Fibroblast of the aortic adventitia (primary cell): Measurements from ENCODE around the gene RTRAF. TPM values are rescaled to one million over a fixed set of nuclear protein-coding genes. Genes with fewer than 3 reads are reported as not detected.

Experiments
- DNase-seq: peaks from one replicate; pipeline ENCODE4 v3.0.0-alpha.2; 2010; ENCODE audit warnings: low read depth
- H3K4me3 ChIP-seq: 2 replicates; pipeline ENCODE4 v1.5.1; 2011; ENCODE audit warnings: low read depth, mild to moderate bottlenecking, control low read depth, low read length, moderate library complexity
- total RNA-seq: library from RNA; depleted of rRNA; stranded (reverse); fragments of >200 nt; gene quantifications from 2 replicates; pipeline ENCODE4 v1.2.3, GENCODE V29; 2012; ENCODE audit warnings: low replicate concordance
- TF ChIP-seq, protein P1 (sequence below): IDR thresholded peaks from 2 replicates; pipeline ENCODE4 v1.5.1; 2011; ENCODE audit warnings: mild to moderate bottlenecking, low read length, control low read depth, inconsistent platforms; ENCODE audit not compliant: insufficient read depth

RTRAF gene
- total RNA-seq, 1 donor, result 98.2 TPM

DNA sequence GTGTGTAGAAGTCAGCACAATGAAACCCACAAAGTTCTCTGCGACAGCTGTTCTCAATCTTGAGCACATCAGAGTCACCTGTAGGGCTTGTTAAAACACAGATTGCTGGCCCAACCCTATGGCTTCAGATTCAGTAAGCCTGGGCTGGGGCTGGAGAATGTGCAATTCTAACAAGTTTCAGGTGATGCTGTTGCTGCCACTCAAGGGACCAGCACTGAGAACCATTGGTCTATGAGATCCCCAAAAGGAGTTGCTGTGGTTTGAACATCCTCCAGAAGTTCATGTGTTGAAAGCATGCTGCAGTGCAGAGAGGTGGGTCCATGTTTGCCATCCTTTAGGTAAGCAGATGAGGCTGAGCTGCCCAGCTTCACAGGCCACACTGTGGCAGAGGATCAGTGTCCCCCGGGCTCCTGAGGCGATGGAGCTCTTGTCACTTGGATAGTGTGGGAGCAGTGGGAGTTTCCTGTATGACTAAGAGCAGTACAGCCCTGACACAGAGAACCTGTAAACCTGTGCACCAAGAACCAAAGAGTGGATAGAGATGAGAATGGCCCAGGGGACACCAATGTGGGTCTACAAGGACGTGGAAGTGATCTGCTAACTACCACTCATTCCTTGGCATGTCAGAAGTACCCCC, 8.0 kb upstream of the RTRAF start:
- DNase-seq, result no peak
- no peak overlapping the region for H3K4me3 ChIP-seq
- TF ChIP-seq, protein P1, sequence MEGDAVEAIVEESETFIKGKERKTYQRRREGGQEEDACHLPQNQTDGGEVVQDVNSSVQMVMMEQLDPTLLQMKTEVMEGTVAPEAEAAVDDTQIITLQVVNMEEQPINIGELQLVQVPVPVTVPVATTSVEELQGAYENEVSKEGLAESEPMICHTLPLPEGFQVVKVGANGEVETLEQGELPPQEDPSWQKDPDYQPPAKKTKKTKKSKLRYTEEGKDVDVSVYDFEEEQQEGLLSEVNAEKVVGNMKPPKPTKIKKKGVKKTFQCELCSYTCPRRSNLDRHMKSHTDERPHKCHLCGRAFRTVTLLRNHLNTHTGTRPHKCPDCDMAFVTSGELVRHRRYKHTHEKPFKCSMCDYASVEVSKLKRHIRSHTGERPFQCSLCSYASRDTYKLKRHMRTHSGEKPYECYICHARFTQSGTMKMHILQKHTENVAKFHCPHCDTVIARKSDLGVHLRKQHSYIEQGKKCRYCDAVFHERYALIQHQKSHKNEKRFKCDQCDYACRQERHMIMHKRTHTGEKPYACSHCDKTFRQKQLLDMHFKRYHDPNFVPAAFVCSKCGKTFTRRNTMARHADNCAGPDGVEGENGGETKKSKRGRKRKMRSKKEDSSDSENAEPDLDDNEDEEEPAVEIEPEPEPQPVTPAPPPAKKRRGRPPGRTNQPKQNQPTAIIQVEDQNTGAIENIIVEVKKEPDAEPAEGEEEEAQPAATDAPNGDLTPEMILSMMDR, result no peak

DNA sequence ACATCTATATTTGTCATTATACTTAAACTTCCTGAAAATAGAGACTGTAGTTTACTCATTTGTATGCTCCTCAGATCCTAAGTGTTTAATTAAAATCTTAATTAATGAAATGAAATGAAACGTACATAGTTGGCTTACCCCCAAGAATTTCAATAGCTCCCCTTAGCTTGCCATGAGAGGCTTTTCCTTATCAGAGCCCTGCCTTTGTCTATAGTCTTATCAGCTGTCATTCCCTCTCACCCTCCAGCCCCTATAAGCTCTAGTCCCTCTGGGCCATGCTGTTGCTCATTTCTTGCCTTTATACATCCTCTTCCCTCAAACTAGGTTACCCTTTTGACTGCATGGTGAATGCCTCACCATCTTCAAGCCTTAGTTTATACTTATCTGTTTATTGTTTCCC, 1.1 kb upstream of the RTRAF start:
- H3K4me3 ChIP-seq, result no peak overlapping the region
- DNase-seq, result no peak
- TF ChIP-seq, protein P1, result no peak

DNA sequence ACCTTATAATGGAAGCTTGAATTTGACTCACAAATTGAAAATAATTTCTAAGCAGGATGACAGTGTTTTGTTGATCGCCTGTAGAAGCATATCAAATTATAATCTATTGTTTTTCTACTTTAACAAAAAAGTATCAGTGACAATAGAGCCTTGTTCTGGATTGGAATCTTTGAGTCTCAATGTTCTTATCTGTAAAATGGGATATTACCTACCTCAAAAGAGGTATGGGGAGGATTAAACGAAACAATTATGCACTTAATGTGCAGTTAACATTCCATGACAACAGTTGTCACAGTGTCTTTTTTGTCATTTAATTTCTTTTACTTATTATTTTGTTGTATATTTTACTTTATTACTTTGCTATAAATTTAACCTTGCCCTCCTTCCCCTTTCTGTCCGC, 1.1 kb downstream of the RTRAF start:
- DNase-seq, result no peak
- H3K4me3 ChIP-seq, result peak overlapping the region; percentile 95
- TF ChIP-seq, protein P1, result no peak

DNA sequence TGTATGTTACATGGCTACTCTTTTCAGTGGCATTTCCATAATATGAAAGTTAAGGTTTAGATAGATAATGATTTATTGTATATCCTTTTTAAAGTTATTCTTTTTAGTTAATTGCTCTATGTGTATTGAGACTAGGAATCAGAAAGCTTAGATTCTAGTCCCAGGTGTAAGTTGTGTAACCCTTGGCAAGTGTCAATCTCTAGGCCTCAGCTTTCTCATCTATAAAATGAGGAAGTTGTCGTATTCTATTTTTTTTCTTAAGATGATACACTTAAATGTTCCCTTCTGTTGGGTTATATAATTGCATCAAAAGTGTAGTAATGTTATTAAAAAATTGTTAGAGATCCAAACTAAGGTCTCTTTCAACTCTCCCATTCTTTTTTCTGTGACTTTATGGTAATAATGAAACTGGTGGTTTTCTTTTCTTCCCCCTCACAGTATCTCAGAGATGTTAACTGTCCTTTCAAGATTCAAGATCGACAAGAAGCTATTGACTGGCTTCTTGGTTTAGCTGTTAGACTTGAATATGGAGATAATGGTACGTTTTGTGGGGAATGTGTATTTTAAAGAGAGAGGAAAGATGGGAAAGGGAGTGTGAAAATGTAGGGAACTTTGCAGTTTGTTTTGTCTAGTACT, 4.1 kb downstream of the RTRAF start:
- TF ChIP-seq, protein P1, result no peak
- no peak overlapping the region for H3K4me3 ChIP-seq
- DNase-seq, result no peak

DNA sequence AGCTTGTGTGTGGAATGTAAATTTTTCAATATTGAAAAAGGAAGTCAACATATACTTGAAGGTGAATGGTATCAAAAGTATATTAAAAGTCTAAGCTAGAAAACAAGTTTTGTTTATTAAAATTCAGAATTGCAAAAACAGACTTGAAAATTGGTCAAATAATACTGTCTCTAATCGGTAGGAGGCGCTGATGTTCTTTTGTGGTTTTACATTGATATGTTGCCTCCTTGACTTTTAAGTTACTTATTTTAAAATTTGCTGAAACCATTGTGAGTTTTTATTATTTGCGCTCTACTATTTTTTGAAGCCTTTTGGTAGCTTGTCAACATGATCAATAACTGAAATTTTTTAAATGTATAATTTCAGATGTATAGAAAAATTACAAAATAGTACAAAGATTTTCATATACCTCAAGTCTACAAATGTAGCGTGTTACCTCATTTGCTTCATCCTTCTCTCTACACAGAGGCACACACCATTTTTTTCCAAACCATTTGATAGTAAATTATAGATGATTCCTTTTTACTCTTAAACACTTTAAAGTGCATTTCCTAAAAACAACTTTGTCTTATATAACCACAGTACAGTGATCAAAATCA, 6.9 kb downstream of the RTRAF start:
- DNase-seq, result peak; percentile 85
- TF ChIP-seq, protein P1, result peak; percentile 75
- H3K4me3 ChIP-seq, result no peak overlapping the region

DNA sequence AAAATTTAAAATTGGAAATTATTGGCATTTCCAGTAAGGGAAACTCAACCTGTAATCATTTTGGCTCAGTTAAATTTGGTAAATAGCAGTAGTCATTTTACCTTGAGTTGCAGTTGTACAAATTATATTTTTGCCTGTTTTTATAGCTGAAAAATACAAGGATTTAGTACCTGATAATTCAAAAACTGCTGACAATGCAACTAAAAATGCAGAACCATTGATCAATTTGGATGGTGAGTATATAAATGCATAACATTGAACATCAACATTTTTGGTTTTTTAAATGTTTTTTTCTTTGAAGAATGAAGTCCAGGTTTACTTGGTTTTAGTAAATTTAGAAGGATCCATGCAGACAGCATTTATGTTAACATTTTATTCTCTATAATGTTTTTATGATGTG, 9.0 kb downstream of the RTRAF start:
- DNase-seq, result no peak
- no peak overlapping the region for H3K4me3 ChIP-seq
- TF ChIP-seq, protein P1, result no peak
